ENCODE data around the gene KY. TPM values are rescaled to one million over a fixed set of nuclear protein-coding genes. Genes with fewer than 3 reads are reported as not detected.

Gene KY
- total RNA-seq, 1 donor from 2014 or later = 0.62 TPM

GRCh38 chr3:134619301-134619615 lies 31.6 kb downstream of the KY start:
- no peak for DNase-seq

DNA sequence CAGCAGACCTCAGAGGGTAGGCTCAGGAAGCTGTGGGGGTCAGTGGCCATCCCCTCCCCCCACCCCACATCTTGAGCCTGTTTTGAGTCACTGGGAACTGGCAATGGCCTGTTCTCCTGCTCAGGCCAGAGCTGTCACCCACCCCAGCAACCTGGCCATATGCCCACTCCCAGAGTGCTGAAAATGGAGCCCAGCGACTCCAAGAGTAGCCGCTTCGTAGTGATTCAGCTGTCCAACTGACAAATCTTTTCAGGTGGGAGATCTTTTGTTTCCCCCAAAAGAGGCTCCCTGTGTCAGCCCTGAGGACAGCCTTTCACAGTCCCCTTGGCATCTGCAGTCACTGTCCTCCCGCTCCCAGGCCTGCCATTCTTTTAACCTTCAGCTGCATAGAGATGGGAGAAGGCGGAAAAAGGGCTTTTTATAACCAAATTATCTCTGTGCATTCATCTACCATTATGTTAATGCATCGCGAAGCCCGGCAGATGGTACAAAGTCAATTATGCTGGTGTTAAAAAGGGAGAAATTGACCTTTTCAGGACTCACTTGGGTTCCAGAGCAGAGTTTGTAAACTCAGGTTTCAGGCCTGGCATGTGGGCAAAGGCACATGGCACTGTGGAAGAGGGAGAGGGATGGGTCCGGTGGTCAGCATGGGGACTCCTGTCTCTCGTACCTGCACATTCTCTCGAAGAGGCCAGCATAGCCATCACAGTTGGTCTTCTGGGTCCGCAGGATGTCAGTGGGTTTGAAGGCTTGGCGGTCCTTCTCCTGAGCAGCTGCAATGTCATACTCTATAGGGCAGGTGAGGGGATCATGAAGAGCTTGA lies 32.1 kb downstream of the KY start:
- DNase-seq = peak; percentile 11

GRCh38 chr3:134617608-134618477 lies 33.0 kb downstream of the KY start:
- DNase-seq = no peak

- no peak for DNase-seq
Measured at GRCh38 chr3:134615743-134616142, 35.1 kb downstream of the KY start.

- no peak for DNase-seq
Measured at GRCh38 chr3:134614955-134615354, 35.9 kb downstream of the KY start.

DNA sequence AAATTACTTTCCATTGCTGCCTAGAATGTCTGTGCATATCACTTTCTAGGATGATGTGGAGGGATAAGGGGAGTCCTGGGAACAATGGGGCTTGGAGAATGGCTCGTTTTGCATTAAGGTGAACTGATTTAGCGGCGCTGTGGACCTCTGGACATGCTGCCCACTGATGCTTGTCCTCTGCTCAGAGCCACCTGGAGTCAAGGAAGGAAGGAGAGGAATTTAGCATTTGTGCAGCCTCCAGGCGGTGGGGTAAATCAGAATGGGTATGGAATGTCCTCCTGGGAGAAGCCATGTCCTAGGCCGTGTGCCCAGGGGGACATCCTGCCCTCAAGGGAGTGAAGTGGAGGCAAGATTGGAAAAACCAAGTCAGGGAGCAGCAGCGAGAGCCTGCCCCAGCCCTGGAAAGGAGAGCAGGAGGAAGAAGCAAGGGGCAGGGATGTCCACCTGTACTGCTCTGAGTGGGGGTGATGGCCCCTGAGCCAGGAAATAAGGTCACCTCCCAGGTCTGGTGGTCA lies 37.8 kb downstream of the KY start:
- no peak for DNase-seq

DNA sequence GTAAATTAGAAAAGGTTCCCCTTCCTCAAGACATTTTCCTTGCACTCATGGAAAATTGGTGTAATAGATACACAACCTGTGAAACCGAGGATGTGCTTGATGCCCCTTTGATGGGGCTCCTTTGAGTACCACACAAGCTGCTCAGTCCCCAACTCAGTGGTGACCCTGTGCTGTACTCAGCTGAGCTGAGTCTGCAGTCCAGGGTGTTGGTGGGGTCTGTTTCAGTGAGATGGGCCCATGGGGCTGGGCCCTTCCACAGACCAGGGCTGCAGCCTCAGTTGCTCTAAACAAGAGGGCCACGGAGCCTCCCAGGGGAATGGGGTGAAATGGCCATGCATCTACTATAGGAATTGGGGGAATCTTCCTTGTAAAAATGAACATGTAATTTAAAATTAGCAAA lies 39.3 kb downstream of the KY start:
- DNase-seq = no peak

- DNase-seq = no peak
Measured at GRCh38 chr3:134610432-134611385, 40.1 kb downstream of the KY start.

DNA sequence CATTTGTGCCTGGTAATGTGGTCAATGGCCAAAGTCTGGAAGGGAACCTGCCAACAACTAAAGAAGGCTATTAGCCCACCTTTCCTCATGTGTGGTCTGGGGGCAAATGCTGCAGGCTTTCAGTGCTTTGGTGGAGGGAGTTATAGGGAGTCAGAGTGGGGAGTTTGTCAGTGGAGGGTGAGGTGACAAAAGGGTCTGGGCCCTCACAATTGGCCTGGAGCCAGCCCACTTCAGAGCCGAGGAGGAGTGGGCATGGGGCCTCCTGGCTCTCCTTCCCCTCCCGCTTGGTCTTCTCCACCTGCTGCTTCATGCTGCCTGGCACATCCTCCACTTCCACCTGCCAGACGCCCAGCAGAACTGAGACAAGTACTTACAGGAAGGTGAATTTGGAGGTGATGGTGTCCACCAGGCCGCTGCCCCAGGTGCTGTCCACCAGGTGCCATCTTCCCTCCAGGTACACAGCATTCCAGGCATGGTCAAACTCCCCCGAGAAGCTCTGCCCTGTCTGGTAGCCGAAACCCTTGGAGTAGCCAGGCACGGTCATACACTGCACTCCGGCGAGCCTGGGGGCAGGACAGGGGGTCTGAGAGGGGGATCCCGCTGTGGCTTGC lies 40.9 kb downstream of the KY start:
- no peak for DNase-seq

DNA sequence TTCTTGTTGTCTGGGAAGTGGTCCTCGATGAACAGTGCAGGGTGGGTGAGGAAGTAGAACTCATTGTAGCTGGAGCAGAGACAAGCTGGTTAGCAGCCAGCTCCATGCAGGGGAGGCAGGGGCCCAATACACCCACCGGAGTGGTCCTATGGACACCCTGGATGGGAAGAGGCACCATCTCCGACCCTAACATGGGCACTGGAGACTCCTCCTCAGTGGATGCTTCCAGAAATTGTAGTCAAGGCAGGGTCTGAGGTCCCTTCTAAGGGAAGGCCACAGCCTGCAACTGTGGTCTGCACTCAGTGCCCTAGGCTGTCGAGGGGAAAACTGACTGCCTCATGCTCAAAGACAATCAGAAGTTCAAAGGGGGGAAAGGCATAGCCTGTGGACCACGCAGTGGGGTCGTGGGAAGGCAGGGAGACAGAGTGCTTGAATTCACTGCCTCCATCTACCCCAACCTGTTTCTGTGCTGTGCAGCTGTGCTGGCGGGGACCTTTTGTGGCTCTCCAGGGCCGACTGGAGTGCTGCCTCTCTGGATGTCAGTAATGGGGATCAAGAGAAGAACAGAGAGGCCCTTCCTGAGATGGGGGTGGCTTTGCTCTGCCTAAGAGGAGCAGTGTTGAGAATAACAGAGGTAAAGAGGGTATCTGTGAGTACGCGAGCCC lies 41.9 kb downstream of the KY start:
- no peak for DNase-seq

- DNase-seq = no peak
Measured at GRCh38 chr3:134608023-134608770, 42.6 kb downstream of the KY start.

- DNase-seq = no peak
Measured at GRCh38 chr3:134607054-134608022, 43.5 kb downstream of the KY start.

DNA sequence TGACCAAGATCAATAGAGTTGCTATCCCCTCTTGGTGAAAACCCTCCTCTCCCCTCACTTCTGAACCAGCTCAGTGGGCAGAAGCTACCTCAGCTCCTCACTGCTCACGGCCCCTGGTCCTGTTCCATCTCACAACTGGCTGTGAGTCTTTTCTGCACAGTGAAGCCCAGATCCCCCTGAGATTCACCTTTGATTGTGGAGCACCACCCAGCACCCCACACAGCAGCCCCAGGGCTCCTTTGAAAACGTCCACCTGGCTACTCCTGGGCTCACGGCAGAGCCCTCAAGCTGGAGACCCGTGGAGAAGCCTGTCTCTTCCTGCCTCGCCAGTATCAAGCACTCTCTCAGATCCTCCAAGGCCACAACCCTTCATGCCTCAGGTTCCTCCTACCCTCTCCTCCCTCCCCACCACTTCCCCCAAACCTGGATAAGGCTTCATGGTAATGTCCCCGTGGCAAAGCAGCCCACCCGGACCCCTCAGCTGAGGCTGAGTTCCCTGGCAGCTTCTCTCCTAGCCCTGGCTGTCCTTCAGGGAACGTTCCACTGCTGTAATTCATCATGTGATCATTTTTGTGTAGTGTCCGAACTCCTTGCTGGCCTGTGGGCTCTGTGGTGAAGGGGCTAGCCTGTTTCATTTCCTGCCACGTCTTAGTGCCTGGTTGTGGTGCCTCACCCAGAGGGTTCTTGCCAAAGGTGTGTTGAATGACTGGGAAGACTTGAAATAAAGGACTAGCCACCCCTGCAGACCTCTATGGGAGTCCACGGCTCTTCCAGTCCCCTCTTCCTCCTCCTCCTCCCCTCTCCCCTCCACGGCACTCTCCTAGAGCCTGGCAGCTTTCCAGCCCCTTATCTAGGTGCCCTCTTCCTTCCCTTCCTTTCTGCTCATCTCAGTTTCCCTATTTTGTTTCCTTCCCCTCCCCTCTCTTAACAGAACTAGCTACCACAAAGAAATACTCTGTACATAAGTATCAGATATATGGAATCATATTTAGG lies 44.5 kb downstream of the KY start:
- DNase-seq = no peak

- no peak for DNase-seq
Measured at GRCh38 chr3:134605556-134605955, 45.3 kb downstream of the KY start.

GRCh38 chr3:134603956-134604355 lies 46.9 kb downstream of the KY start:
- no peak for DNase-seq

GRCh38 chr3:134603480-134603879 lies 47.3 kb downstream of the KY start:
- no peak for DNase-seq

DNA sequence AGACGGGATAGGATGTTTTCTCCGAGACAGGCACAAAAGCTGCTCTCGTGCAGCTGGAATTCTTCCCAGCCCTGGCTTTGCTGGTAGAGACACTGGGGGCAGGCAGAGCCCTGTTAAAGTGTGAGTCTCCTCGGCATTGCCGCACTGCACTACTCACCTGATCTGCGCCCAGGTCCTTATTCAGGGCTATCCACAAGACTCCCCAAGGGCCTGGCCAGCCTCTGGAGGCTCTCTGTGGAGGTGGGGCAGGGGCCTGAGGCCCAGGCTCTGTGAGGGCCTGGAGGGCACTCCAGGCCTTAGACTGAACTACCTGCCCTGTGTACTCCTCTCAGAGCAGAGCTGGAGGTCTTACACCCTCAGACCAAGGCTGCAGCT lies 48.4 kb downstream of the KY start:
- no peak for DNase-seq
